Measurements from ENCODE around the gene ABCD2. TPM values are rescaled to one million over a fixed set of nuclear protein-coding genes. Genes with fewer than 3 reads are reported as not detected.

Gene ABCD2
- total RNA-seq, 3 donors from 2014 or later: 2.6 to 48.0 (median 3.4) TPM

GRCh38 chr12:39616251-39616650 lies 3.4 kb downstream of the ABCD2 start:
- Histone ChIP-seq H3K36me3 (no peaks in the 10 kb centered on the region), H3K27me3 (no peaks in the 10 kb centered on the region), H3K9me3 (no peaks in the 10 kb centered on the region), H3K4me3 (peak overlapping the region in 1 of 3 donors; percentile 12), H3K4me1 (peaks cover 0 to 3% of the 10 kb centered on the region in 2 donors), H3K27ac (no peak overlapping the region)
- TF ChIP-seq POLR2AphosphoS5 (IDR thresholded peaks at IDR 0.05): no peak
- no peak for TF ChIP-seq CTCF (IDR thresholded peaks at IDR 0.05)
- no peak for TF ChIP-seq POLR2A (IDR thresholded peaks at IDR 0.05)
- no peak for DNase-seq (ENCODE audit: low spot score in 2 of 2)
- intact Hi-C loops (cut with DNase I; ENCODE audit: low total_unique reads): no loop called here

- Histone ChIP-seq H3K9me3 (no peaks in the 10 kb centered on the region), H3K4me3 (no peak overlapping the region), H3K27ac (no peak overlapping the region), H3K4me1 (no peaks in the 10 kb centered on the region), H3K36me3 (no peaks in the 10 kb centered on the region), H3K27me3 (no peaks in the 10 kb centered on the region)
- intact Hi-C loops (cut with DNase I; ENCODE audit: low total_unique reads): no loop called here
- no peak for TF ChIP-seq POLR2A (IDR thresholded peaks at IDR 0.05)
- TF ChIP-seq CTCF (IDR thresholded peaks at IDR 0.05): no peak
- TF ChIP-seq POLR2AphosphoS5 (IDR thresholded peaks at IDR 0.05): no peak
- no peak for DNase-seq (ENCODE audit: low spot score in 2 of 2)
Observed at GRCh38 chr12:39613525-39613924, 6.1 kb downstream of the ABCD2 start.

GRCh38 chr12:39612250-39612649 lies 7.4 kb downstream of the ABCD2 start:
- H3K27me3 ChIP-seq: no peaks in the 10 kb centered on the region
- H3K9me3 ChIP-seq: no peaks in the 10 kb centered on the region
- H3K36me3 ChIP-seq: no peaks in the 10 kb centered on the region
- no peak overlapping the region for H3K4me3 ChIP-seq
- intact Hi-C loops (cut with DNase I; ENCODE audit: low total_unique reads): no loop called here
- no peaks in the 10 kb centered on the region for H3K4me1 ChIP-seq
- H3K27ac ChIP-seq: no peak overlapping the region
- TF ChIP-seq CTCF (IDR thresholded peaks at IDR 0.05) (no peak), POLR2A (IDR thresholded peaks at IDR 0.05) (no peak), POLR2AphosphoS5 (IDR thresholded peaks at IDR 0.05) (no peak)
- no peak for DNase-seq (ENCODE audit: low spot score in 2 of 2)

GRCh38 chr12:39611818-39612217 lies 7.8 kb downstream of the ABCD2 start:
- intact Hi-C loops (cut with DNase I; ENCODE audit: low total_unique reads): no loop called here
- no peak for TF ChIP-seq POLR2AphosphoS5 (IDR thresholded peaks at IDR 0.05)
- TF ChIP-seq POLR2A (IDR thresholded peaks at IDR 0.05): no peak
- no peak for TF ChIP-seq CTCF (IDR thresholded peaks at IDR 0.05)
- H3K27ac ChIP-seq: no peak overlapping the region

GRCh38 chr12:39610436-39611025 lies 9.1 kb downstream of the ABCD2 start:
- intact Hi-C loops (cut with DNase I; ENCODE audit: low total_unique reads): no loop called here
- Histone ChIP-seq H3K4me1 (no peaks in the 10 kb centered on the region), H3K9me3 (no peaks in the 10 kb centered on the region), H3K36me3 (no peaks in the 10 kb centered on the region), H3K27me3 (no peaks in the 10 kb centered on the region), H3K4me3 (no peak overlapping the region), H3K27ac (no peak overlapping the region)
- DNase-seq (ENCODE audit: low spot score in 2 of 2): no peak
- no peak for TF ChIP-seq POLR2AphosphoS5 (IDR thresholded peaks at IDR 0.05)
- TF ChIP-seq POLR2A (IDR thresholded peaks at IDR 0.05): no peak
- no peak for TF ChIP-seq CTCF (IDR thresholded peaks at IDR 0.05)

More at GRCh38 chr12:39611818-39612217, 7.8 kb downstream of the ABCD2 start:
- H3K4me3 ChIP-seq: no peak overlapping the region
- no peaks in the 10 kb centered on the region for H3K9me3 ChIP-seq
- no peak for DNase-seq (ENCODE audit: low spot score in 2 of 2)
- no peaks in the 10 kb centered on the region for H3K36me3 ChIP-seq
- no peaks in the 10 kb centered on the region for H3K27me3 ChIP-seq
- no peaks in the 10 kb centered on the region for H3K4me1 ChIP-seq

Measured in breast epithelium (tissue), 4 donors.